Measurements from ENCODE around the gene SLC25A36. TPM values are rescaled to one million over a fixed set of nuclear protein-coding genes. Genes with fewer than 3 reads are reported as not detected.
"Not testable (repeated sequence)": the region's sequence is repeated elsewhere in the genome, so short reads cannot be mapped to it uniquely, and the experiment has no call there.

Gene SLC25A36
- total RNA-seq, 1 donor from 2014 or later, result 45.7 TPM

GRCh38 chr3:140950144-140950543, 8.5 kb downstream of the SLC25A36 start:
- peaks cover 41% of the 10 kb centered on the region for H3K4me1 Mint-ChIP-seq
- intact Hi-C loops (cut with micrococcal nuclease), result no loop called here
- ChIA-PET POLR2A (no interaction called here), CTCF (no interaction called here)
- DNase-seq (no peak), ATAC-seq (ENCODE audit: low read depth) (no peak)
- H3K27ac Mint-ChIP-seq, result no peak overlapping the region
- no peaks in the 10 kb centered on the region for H3K9me3 Mint-ChIP-seq
- peaks cover 17% of the 10 kb centered on the region for H3K36me3 Mint-ChIP-seq (ENCODE audit: low read depth)
- H3K4me3 Mint-ChIP-seq, result no peak overlapping the region
- H3K27me3 Mint-ChIP-seq, result no peaks in the 10 kb centered on the region
- TF ChIP-seq, protein P1, sequence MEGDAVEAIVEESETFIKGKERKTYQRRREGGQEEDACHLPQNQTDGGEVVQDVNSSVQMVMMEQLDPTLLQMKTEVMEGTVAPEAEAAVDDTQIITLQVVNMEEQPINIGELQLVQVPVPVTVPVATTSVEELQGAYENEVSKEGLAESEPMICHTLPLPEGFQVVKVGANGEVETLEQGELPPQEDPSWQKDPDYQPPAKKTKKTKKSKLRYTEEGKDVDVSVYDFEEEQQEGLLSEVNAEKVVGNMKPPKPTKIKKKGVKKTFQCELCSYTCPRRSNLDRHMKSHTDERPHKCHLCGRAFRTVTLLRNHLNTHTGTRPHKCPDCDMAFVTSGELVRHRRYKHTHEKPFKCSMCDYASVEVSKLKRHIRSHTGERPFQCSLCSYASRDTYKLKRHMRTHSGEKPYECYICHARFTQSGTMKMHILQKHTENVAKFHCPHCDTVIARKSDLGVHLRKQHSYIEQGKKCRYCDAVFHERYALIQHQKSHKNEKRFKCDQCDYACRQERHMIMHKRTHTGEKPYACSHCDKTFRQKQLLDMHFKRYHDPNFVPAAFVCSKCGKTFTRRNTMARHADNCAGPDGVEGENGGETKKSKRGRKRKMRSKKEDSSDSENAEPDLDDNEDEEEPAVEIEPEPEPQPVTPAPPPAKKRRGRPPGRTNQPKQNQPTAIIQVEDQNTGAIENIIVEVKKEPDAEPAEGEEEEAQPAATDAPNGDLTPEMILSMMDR (IDR thresholded peaks at IDR 0.05), result no peak

DNA sequence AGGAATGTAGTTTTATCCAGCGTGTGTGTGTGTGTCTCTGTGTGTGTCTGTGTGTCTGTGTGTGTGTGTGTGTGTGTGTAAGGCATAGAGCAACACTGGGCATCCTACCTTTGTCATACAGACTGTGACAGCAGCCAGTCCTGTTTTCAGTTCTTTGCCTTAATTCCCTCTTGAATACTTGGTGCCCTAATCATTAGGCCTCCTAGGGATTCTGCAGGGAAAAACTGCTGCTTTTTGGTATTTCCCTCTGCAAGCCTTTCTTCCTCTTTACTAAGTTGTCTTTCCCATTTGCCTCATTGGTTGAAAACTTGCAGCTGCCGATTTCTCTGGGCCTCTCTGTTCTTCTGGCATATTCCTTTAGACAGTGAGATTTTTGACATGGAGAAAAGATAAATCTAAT, 9.2 kb downstream of the SLC25A36 start:
- Mint-ChIP-seq H3K36me3 (ENCODE audit: low read depth) (peaks cover 17% of the 10 kb centered on the region), H3K4me1 (peaks cover 40% of the 10 kb centered on the region), H3K4me3 (no peak overlapping the region), H3K9me3 (no peaks in the 10 kb centered on the region), H3K27ac (no peak overlapping the region), H3K27me3 (no peaks in the 10 kb centered on the region)
- CTCF ChIA-PET, result no interaction called here
- POLR2A ChIA-PET, result no interaction called here
- DNase-seq (no peak), ATAC-seq (ENCODE audit: low read depth) (no peak)
- TF ChIP-seq, protein P1 (IDR thresholded peaks at IDR 0.05), result no peak
- intact Hi-C loops (cut with micrococcal nuclease), result loop anchor here (1.0 kb wide), 1 partner anchor 8 kb away; no protein-coding TSS in a partner anchor

- Mint-ChIP-seq H3K4me1 (peaks cover 33% of the 10 kb centered on the region), H3K36me3 (ENCODE audit: low read depth) (peaks cover 20% of the 10 kb centered on the region)
- H3K27me3 Mint-ChIP-seq; H3K4me3 Mint-ChIP-seq; POLR2A ChIA-PET; H3K27ac Mint-ChIP-seq; CTCF ChIA-PET; ATAC-seq (ENCODE audit: low read depth); H3K9me3 Mint-ChIP-seq; DNase-seq: not testable (repeated sequence)
- intact Hi-C loops (cut with micrococcal nuclease), result loop anchor here (1.0 kb wide), 1 partner anchor 8 kb away; no protein-coding TSS in a partner anchor
Measured at GRCh38 chr3:140951750-140952149, 10.1 kb downstream of the SLC25A36 start.

DNA sequence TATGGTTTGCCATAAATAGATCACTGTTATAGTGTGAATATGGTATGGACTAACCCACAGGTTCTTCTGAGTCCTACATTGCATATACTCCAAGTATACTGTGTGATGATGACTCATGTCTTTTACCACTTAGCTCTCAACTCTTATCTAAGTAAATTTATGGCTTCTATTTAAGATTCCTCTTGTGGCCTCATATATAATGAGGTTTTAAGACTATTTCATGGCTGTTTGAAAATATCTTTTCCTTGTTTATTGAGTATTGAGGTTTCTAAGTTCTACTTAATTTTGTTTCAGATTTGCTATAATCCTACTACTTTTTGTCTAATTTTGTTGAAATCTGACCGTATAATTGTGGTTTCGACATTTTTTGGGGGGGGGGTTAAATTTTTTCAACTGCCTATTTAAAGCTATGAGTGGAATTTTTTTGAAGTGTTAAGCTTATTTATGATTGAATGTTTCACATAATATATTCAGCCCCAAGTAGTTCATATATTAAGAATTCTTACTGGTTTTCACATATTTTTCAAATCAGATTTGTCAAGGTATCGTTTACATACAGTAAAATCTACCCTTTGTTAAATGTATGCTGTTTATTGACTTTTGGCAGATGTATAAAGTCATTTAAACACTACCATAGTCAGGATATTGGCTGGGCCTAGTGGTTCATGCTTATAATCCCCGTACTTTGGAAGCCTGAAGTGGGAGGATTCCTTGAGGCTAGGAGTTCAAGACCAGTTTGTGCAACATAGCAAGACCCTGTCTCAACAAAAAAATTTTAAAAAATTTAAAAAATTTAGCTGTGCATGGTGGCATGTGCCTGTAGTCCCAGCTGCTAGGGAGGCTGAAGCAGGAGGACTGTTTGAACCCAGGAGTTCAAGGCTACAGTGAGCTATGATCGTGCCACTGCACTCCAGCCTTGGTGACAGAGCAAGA, 11.7 kb downstream of the SLC25A36 start:
- no peak overlapping the region for H3K27ac Mint-ChIP-seq

DNA sequence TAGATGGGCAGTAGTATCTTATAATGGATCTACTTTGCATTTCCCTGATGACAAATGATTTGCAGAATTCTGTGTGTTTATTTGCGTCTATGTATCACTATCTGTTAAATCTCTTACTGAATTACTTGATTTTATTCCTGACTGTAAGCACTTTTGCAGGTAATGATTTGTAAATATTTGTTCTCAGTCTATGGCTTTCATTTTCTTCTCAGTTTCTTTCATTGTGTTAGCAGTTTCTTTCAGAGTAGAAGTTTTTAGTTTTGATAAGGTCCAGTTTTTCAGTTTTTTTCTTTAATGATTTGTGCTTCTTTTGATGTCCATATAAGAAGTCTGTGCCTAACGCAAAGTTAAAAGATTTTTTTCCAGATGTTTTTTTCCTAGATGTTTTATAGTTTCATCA, 12.9 kb downstream of the SLC25A36 start:
- ChIA-PET CTCF (no interaction called here), POLR2A (no interaction called here)
- ATAC-seq (ENCODE audit: low read depth), result no peak
- Mint-ChIP-seq H3K9me3 (no peaks in the 10 kb centered on the region), H3K27me3 (no peaks in the 10 kb centered on the region), H3K4me3 (no peak overlapping the region), H3K36me3 (ENCODE audit: low read depth) (peaks cover 26% of the 10 kb centered on the region), H3K27ac (no peak overlapping the region), H3K4me1 (peaks cover 23% of the 10 kb centered on the region)
- intact Hi-C loops (cut with micrococcal nuclease), result no loop called here
- TF ChIP-seq, protein P1 (IDR thresholded peaks at IDR 0.05), result no peak
- DNase-seq, result no peak

More for the DNA sequence above, 11.7 kb downstream of the SLC25A36 start:
- Mint-ChIP-seq H3K36me3 (ENCODE audit: low read depth) (peaks cover 22% of the 10 kb centered on the region), H3K27me3 (no peaks in the 10 kb centered on the region), H3K9me3 (no peaks in the 10 kb centered on the region), H3K4me1 (peaks cover 30% of the 10 kb centered on the region), H3K4me3 (no peak overlapping the region)
- intact Hi-C loops (cut with micrococcal nuclease), result no loop called here
- POLR2A ChIA-PET, result interaction anchor here (1.2 kb wide), 1 partner anchor 11 kb away, joined by 3 read pairs; the partner anchor contains the start of gene SLC25A36
- DNase-seq, result no peak
- ATAC-seq (ENCODE audit: low read depth), result no peak
- CTCF ChIA-PET, result no interaction called here
- TF ChIP-seq, protein P1 (IDR thresholded peaks at IDR 0.05), result no peak

Data from activated B cell treated with CpG ODN at 0.5 μM for 24 hours (primary cell).